Ishikawa (cell line): ENCODE data around the gene ABHD2.

Experiments
- CEBPB ChIP-seq: IDR thresholded peaks from 2 replicates; pipeline ENCODE4 v1.6.1; 2012
- CREB1 ChIP-seq: IDR thresholded peaks from 2 replicates; pipeline ENCODE4 v1.6.1; 2012; ENCODE audit warnings: low read depth
- EGR1 ChIP-seq: IDR thresholded peaks from 2 replicates; pipeline ENCODE4 v1.6.1; 2012
- EP300 ChIP-seq: IDR thresholded peaks from 2 replicates; pipeline ENCODE4 v1.6.1; 2012; ENCODE audit warnings: borderline replicate concordance
- FOXM1 ChIP-seq: IDR thresholded peaks from 2 replicates; pipeline ENCODE4 v1.6.1; 2012; ENCODE audit warnings: low read depth, borderline replicate concordance
- NFIC ChIP-seq: IDR thresholded peaks from 2 replicates; pipeline ENCODE4 v1.6.1; 2012
- RAD21 ChIP-seq: IDR thresholded peaks from 2 replicates; pipeline ENCODE4 v1.6.1; 2012; ENCODE audit warnings: low read depth
- TAF1 ChIP-seq: IDR thresholded peaks from 2 replicates; pipeline ENCODE4 v1.6.1; 2012; ENCODE audit warnings: low read depth, mild to moderate bottlenecking
- TCF12 ChIP-seq: IDR thresholded peaks from 2 replicates; pipeline ENCODE4 v1.6.1; 2012; ENCODE audit warnings: low read depth
- TEAD4 ChIP-seq: IDR thresholded peaks from 2 replicates; pipeline ENCODE4 v1.6.1; 2012
- YY1 ChIP-seq: IDR thresholded peaks from 2 replicates; pipeline ENCODE4 v1.6.1; 2012; ENCODE audit warnings: low read depth
- ZBTB7A ChIP-seq: IDR thresholded peaks from 2 replicates; pipeline ENCODE4 v1.6.1; 2012; ENCODE audit warnings: low read depth
- TF ChIP-seq, protein P1 (sequence below): IDR thresholded peaks from 2 replicates; pipeline ENCODE4 v1.6.1; 2012
- TF ChIP-seq, protein P2 (sequence below): IDR thresholded peaks from 2 replicates; pipeline ENCODE4 v1.6.1; 2012
- TF ChIP-seq, protein P3 (sequence below): IDR thresholded peaks from 2 replicates; pipeline ENCODE4 v1.6.1; 2012; ENCODE audit warnings: low read depth, mild to moderate bottlenecking

The ABHD2 gene

DNA sequence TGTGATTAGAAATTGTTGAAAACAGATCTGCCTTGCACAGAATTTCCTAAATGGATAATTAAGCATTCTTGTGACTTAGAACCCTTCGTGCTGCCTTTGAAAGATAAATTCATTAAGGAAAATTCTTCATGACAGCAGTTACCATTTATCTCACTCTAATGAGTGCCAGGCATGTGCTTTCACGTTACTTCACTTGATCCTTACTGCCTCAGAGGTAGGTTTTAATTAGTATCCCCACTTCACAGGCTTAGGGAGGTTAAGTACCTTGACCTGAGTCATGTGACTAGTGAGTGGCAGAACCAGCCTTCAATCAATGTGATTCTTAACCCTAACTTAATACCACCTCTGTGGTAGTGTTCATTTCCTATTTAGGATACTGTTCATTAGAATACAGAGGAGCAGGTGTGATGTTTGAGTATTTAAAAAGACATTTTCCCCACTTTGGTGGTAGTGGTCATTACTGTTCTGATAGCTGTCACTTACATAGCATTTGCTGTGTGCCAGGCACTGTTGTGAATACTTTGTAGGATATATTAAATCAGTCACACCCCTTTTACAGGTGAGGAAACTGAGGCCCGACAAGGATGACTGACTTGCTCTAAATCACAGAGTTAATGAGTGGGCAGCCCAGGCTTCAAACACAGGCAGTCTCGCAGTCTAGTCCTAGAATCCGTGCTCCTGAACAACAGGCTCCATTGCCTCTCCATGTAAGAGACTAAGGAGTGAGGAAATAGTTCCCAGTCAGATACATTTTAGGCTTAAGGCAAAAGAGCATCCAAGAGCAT, 75.2 kb downstream of the ABHD2 start:
- no peak for TF ChIP-seq FOXM1
- TF ChIP-seq, protein P1, sequence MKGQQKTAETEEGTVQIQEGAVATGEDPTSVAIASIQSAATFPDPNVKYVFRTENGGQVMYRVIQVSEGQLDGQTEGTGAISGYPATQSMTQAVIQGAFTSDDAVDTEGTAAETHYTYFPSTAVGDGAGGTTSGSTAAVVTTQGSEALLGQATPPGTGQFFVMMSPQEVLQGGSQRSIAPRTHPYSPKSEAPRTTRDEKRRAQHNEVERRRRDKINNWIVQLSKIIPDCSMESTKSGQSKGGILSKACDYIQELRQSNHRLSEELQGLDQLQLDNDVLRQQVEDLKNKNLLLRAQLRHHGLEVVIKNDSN, result peak; percentile 42; the same call in 1 of the 2 replicates

DNA sequence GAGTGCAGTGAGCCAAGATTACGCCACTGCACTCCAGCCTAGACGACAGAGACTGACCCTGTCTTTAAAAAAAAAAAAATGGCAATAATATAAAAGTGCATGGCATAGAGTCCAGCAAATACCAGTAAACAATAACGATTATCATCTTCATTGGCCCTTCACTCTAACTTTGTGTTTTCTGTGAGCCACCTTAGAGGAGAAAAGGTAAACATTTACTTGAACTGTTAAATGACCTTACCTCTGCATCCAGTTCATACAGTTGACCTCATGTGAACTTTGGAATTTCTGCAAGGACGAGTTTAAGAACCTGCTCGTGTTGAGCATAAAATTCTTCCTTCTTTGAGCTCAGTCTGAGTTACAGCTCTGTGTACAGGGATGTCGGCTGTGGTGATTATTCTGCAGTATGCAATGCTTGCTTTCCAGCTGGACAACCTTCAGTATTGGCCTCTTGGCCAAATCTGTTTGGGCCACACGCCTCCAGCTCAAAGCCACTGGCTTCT, 76.5 kb downstream of the ABHD2 start:
- TF ChIP-seq TEAD4 (no peak), CEBPB (no peak), YY1 (no peak), ZBTB7A (no peak), FOXM1 (no peak), TAF1 (no peak)
- TF ChIP-seq, protein P2, sequence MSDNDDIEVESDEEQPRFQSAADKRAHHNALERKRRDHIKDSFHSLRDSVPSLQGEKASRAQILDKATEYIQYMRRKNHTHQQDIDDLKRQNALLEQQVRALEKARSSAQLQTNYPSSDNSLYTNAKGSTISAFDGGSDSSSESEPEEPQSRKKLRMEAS, result no peak
- TF ChIP-seq, protein P1, result no peak

DNA sequence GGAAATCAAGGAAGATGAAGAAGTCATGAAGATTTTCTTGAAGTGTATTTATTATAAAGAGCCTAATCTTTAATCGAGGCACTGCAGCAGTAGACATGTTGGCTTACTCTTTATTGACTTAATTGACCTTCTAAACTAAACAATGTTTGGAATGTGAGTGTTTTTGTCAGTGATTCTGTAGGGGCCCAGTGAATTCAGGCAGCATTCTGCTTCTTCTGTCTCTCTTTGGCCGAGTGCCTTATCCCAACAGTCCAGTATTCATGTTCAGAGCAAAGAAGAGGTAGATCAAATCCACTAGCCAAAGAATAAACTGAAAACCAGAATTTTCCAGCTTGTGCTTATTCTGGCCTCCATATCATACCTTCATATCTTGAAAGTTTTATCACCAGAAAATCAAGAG, 77.4 kb downstream of the ABHD2 start:
- TF ChIP-seq EP300, result no peak
- no peak for TF ChIP-seq FOXM1
- TF ChIP-seq CEBPB, result no peak
- no peak for TF ChIP-seq YY1
- TF ChIP-seq, protein P2, result no peak
- no peak for TF ChIP-seq TEAD4
- TF ChIP-seq, protein P1, result no peak
- no peak for TF ChIP-seq ZBTB7A
- TF ChIP-seq, protein P3, sequence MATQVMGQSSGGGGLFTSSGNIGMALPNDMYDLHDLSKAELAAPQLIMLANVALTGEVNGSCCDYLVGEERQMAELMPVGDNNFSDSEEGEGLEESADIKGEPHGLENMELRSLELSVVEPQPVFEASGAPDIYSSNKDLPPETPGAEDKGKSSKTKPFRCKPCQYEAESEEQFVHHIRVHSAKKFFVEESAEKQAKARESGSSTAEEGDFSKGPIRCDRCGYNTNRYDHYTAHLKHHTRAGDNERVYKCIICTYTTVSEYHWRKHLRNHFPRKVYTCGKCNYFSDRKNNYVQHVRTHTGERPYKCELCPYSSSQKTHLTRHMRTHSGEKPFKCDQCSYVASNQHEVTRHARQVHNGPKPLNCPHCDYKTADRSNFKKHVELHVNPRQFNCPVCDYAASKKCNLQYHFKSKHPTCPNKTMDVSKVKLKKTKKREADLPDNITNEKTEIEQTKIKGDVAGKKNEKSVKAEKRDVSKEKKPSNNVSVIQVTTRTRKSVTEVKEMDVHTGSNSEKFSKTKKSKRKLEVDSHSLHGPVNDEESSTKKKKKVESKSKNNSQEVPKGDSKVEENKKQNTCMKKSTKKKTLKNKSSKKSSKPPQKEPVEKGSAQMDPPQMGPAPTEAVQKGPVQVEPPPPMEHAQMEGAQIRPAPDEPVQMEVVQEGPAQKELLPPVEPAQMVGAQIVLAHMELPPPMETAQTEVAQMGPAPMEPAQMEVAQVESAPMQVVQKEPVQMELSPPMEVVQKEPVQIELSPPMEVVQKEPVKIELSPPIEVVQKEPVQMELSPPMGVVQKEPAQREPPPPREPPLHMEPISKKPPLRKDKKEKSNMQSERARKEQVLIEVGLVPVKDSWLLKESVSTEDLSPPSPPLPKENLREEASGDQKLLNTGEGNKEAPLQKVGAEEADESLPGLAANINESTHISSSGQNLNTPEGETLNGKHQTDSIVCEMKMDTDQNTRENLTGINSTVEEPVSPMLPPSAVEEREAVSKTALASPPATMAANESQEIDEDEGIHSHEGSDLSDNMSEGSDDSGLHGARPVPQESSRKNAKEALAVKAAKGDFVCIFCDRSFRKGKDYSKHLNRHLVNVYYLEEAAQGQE, result no peak
- no peak for TF ChIP-seq NFIC
- TF ChIP-seq EGR1, result no peak
- no peak for TF ChIP-seq RAD21
- TF ChIP-seq TCF12, result no peak
- no peak for TF ChIP-seq TAF1
- TF ChIP-seq CREB1, result no peak

DNA sequence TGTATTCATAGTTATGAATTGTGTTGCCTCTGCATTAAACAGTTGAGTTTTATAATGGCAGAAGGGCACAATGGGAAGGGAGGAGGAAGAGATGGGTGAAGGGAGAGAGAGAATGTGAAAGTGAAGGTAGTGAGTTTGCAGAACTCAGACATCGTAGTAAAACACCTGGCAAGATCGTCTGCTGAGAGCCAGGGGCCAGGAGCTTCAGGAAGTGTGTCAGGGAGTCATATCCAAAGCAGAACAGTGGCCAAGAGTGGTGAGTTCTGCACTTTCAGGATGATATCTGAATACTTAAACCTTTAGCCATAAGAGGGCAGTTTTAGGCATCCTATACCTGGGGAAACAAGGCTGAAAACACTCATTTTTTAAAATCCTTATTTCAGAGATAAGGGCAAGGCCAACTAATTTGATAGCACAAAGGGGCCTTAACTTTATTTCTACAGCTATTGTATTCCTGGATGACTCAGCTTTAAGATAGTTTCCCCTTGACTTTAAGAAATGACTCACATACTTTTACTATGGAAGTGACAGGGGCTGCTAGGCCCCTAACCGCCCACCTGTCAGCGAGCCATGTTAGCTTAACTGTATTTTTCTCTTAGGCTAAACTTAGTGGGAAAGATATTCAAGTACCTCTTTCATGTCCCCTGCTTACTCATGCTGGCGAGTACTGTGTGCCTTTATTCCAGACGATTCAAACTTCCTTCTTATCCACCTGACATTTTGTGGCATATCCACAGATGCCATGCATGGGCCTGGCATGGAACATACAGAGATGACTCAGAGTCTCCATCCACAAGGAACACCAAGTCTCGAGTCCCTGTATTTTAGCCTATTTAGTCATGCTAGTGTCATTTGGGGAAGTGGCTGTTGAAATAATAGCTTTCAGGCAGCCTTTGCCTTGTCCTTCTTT, 79.3 kb downstream of the ABHD2 start:
- TF ChIP-seq TCF12 (0 out of 2 replicates have a peak, but pooled peaks have one; percentile 7), FOXM1 (no peak), TEAD4 (peak; percentile 19; the same call in 1 of the 2 replicates)

DNA sequence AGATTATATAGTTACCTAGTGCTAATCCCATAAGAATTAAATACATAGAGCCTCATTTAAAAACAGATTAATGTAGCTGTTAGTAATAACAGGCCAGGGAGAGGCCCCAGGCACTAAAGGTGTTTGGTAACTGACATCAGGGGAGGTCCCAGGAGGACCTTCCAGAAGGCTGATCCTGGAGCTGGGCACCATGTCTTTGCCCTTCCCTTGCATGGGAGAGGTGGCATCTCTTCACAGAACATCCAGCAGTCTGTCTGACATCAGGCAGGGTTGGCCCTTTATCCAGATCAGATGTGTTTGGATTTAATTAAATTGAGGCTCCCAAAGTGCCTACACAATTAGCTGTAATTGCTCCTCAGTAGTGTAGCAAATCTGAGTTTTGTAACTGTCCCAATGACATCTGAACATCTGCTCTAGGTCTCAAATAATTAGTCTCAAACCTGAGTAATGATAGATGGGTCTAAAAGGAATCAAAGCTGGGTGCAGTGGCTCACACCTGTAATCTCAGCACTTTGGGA, 80.1 kb downstream of the ABHD2 start:
- TF ChIP-seq FOXM1, result no peak
- TF ChIP-seq, protein P3, result no peak
- TF ChIP-seq YY1, result no peak
- no peak for TF ChIP-seq TEAD4
- TF ChIP-seq, protein P2, result no peak
- TF ChIP-seq CREB1, result no peak
- TF ChIP-seq RAD21, result no peak
